K562 (cell line): ENCODE data around the gene CPT1B. TPM values are rescaled to one million over a fixed set of nuclear protein-coding genes. Genes with fewer than 3 reads are reported as not detected.

Experiments used
- ATAC-seq: fragments of 200-7000 bp; cut with Tn5 transposase; 3 replicates; pipeline ENCODE4 v1.9.1; 2020; ENCODE audit warnings: moderate library complexity
- BruUV-seq: library from RNA; stranded (reverse); fragments of 400-500 nt; replicated peaks from 2 replicates; lab custom pipeline; 2021; lab: Mats Ljungman, UMichigan
- CTCF ChIA-PET: fragments of 300-600 bp; formaldehyde crosslinking; extraction: SDS; loops from one replicate; lab custom pipeline; 2021; ENCODE audit warnings: low intra/inter-chr PET ratio; lab: Yijun Ruan, JAX
- POLR2A ChIA-PET: fragments of 300-600, 350-650 bp; sonication (Branson Sonifier 250); formaldehyde crosslinking; extraction: SDS; loops from one replicate; lab custom pipeline; 2021; ENCODE audit warnings: antibody characterized with exemption, inconsistent platforms; lab: Yijun Ruan, JAX
- DNase-seq, 4 experiments: peaks; one replicate each; pipeline versions ENCODE4 v3.0.0 to v3.0.0-alpha.2; 2011 to 2018; ENCODE audit warnings: low spot score in 3 of 4, mixed read lengths in 3 of 4; ENCODE audit errors: extremely low read depth in 1 of 4
- FAIRE-seq: peaks from 2 replicates; lab custom pipeline; 2011; peaks lifted over from hg19 to GRCh38; lab: Jason Lieb, UNC
- H2AFZ ChIP-seq: 2 replicates; pipeline ENCODE4 v1.6.0; 2011; ENCODE audit warnings: low read depth, low read length, control low read depth, inconsistent platforms
- H3K27ac ChIP-seq: fragments of 200-600 bp; 3 replicates; pipeline ENCODE4 v1.8.0; 2011; ENCODE audit warnings: low read depth, mild to moderate bottlenecking, control low read depth, inconsistent platforms, low read length, moderate library complexity, mixed read lengths; ENCODE audit errors: extremely low read depth
- H3K27me3 ChIP-seq, 2 experiments: fragments of 300-600 bp in 1 of 2; 2 replicates in 1 of 2; 3 replicates in 1 of 2; pipeline versions ENCODE4 v1.6.0 to v1.8.0; 2011; ENCODE audit warnings: inconsistent platforms in 2 of 2, low read length in 2 of 2, mild to moderate bottlenecking in 1 of 2, mixed read lengths in 1 of 2, moderate library complexity in 1 of 2; ENCODE audit not compliant: control insufficient read depth in 2 of 2, insufficient read depth in 2 of 2
- H3K36me3 ChIP-seq: fragments of 300-600 bp; 3 replicates; pipeline ENCODE4 v1.8.0; 2011; ENCODE audit warnings: mild to moderate bottlenecking, low read length, inconsistent platforms; ENCODE audit not compliant: control insufficient read depth, insufficient read depth
- H3K4me1 ChIP-seq, 2 experiments: fragments of 200-600 bp in 1 of 2; replicated peaks in 1 of 2; 2 replicates in 1 of 2; 3 replicates in 1 of 2; pipeline versions ENCODE4 v1.5.1 to v1.8.0; 2011; ENCODE audit warnings: inconsistent platforms in 2 of 2, low read length in 2 of 2, mild to moderate bottlenecking in 1 of 2, mixed read lengths in 1 of 2, moderate library complexity in 1 of 2; ENCODE audit not compliant: control insufficient read depth in 2 of 2, insufficient read depth in 2 of 2
- H3K4me2 ChIP-seq: 2 replicates; pipeline ENCODE4 v1.6.1; 2011; ENCODE audit warnings: low read length, control low read depth, inconsistent platforms, mixed read lengths; ENCODE audit not compliant: insufficient read depth
- H3K4me3 ChIP-seq: fragments of 200-600 bp; sonication (generic), shearing (Covaris generic); 2 replicates; pipeline ENCODE4 v1.5.1; 2016; ENCODE audit warnings: control low read depth, inconsistent platforms
- H3K79me2 ChIP-seq: fragments of 200-600 bp; 3 replicates; pipeline ENCODE4 v1.8.0; 2011; ENCODE audit warnings: low read length, inconsistent platforms; ENCODE audit not compliant: control insufficient read depth, insufficient read depth
- H3K9ac ChIP-seq, 2 experiments: 2 replicates each; pipeline versions ENCODE4 v1.6.0 to v1.6.1; 2011; ENCODE audit warnings: low read depth in 2 of 2, low read length in 2 of 2, control low read depth in 1 of 2, inconsistent platforms in 1 of 2, mild to moderate bottlenecking in 1 of 2, mixed read lengths in 1 of 2; ENCODE audit not compliant: insufficient read depth in 1 of 2
- H3K9me1 ChIP-seq: one replicate; pipeline ENCODE4 v1.6.0; 2011; ENCODE audit warnings: inconsistent platforms, mild to moderate bottlenecking, low read length, moderate library complexity; ENCODE audit not compliant: control insufficient read depth, insufficient read depth
- H3K9me3 ChIP-seq: replicated peaks from 2 replicates; pipeline ENCODE4 v1.5.1; 2011; ENCODE audit warnings: low read depth, low read length, inconsistent platforms; ENCODE audit not compliant: control insufficient read depth, insufficient read depth
- H4K20me1 ChIP-seq: replicated peaks from 2 replicates; pipeline ENCODE4 v1.6.1; 2011; ENCODE audit warnings: low read length, inconsistent platforms, mixed read lengths; ENCODE audit not compliant: control insufficient read depth, insufficient read depth
- CBX8 ChIP-seq: fragments of 200-600 bp; sonication (generic); IDR thresholded peaks from 2 replicates; pipeline ENCODE4 v1.6.1; 2012; ENCODE audit warnings: borderline replicate concordance, mixed run types, low read depth, mild to moderate bottlenecking, moderate library complexity, mixed read lengths, low read length, control low read depth, inconsistent platforms; ENCODE audit not compliant: poor library complexity, severe bottlenecking; ENCODE audit errors: extremely low read depth
- CC2D1A ChIP-seq: fragments of 450-650 bp; IDR thresholded peaks from 2 replicates; pipeline ENCODE4 v1.6.1; 2017; ENCODE audit warnings: mild to moderate bottlenecking
- CSDE1 ChIP-seq, 2 experiments: fragments of 450-650 bp; IDR thresholded peaks; 2 replicates each; pipeline ENCODE4 v1.6.1; 2016; ENCODE audit warnings: mild to moderate bottlenecking in 1 of 2
- HDAC1 ChIP-seq, 2 experiments: fragments of 450-650 bp; IDR thresholded peaks; 2 replicates each; pipeline ENCODE4 v1.6.1; 2016 to 2017; ENCODE audit warnings: inconsistent platforms in 1 of 2, mild to moderate bottlenecking in 1 of 2, moderate library complexity in 1 of 2
- LEF1 ChIP-seq: fragments of 450-650 bp; IDR thresholded peaks from 2 replicates; pipeline ENCODE4 v1.6.1; 2016; ENCODE audit warnings: mild to moderate bottlenecking
- MYNN ChIP-seq, 2 experiments: sonication (generic); formaldehyde crosslinking in 1 of 2; IDR thresholded peaks; 2 replicates each; pipeline versions ENCODE4 v1.5.0 to v1.6.1; 2016 to 2020; ENCODE audit warnings: antibody characterized with exemption in 1 of 2, missing genetic modification reagents in 1 of 2
- SMAD2 ChIP-seq: fragments of 150-350 bp; IDR thresholded peaks from 2 replicates; pipeline ENCODE4 v1.6.1; 2014; ENCODE audit warnings: low read depth, mild to moderate bottlenecking, low read length
- YBX1 ChIP-seq: fragments of 450-650 bp; IDR thresholded peaks from 2 replicates; pipeline ENCODE4 v1.7.1; 2016; ENCODE audit warnings: mild to moderate bottlenecking
- ZC3H8 ChIP-seq: fragments of 450-650 bp; IDR thresholded peaks from 2 replicates; pipeline ENCODE4 v1.6.1; 2017
- ZNF316 ChIP-seq: fragments of 450-650 bp; IDR thresholded peaks from 2 replicates; pipeline ENCODE4 v1.6.1; 2016
- ZNF589 ChIP-seq: fragments of 200-800 bp; sonication (Bioruptor generic); IDR thresholded peaks from 2 replicates; pipeline ENCODE4 v1.6.1; 2016; ENCODE audit warnings: low read depth, missing genetic modification characterization, missing compliant biosample characterization
- WGBS: fragments of 100-300 bp; shearing (Covaris generic); methylation state at CpG from one replicate; pipeline ENCODE4 v1.1.6; 2016; ENCODE audit warnings: low coverage, mixed read lengths; ENCODE audit not compliant: insufficient coverage; ENCODE audit errors: missing lambda C conversion rate; 5-methylcytosine and 5-hydroxymethylcytosine counted together
- in situ Hi-C: fragments of 300-500 bp; cut with MboI; formaldehyde crosslinking; loops from 4 replicates; pipeline ENCODE4 v1.15.0; 2018; ENCODE audit warnings: inconsistent platforms, mixed read lengths
- intact Hi-C: fragments of 100-400 bp; cut with micrococcal nuclease; formaldehyde crosslinking; loops from 2 replicates; pipeline ENCODE4 v1.14.2; 2022
- polyA plus RNA-seq, 8 experiments: library from polyadenylated mRNA; depleted of rRNA in 4 of 8; stranded (reverse) in 5 of 8; unstranded in 3 of 8; fragments of >200 nt; fragmentation: Nextera tagmentation in 2 of 8; fragmentation: Illumina TruSeq in 1 of 8; extraction: Ambion mirVana in 2 of 8; extraction: Trizol in 1 of 8; gene quantifications; 2 replicates each; pipeline versions ENCODE4 v1.2.1 to v1.2.3, GENCODE V29; 2011 to 2014; ENCODE audit warnings: inconsistent platforms in 1 of 8, missing spikeins in 1 of 8
- total RNA-seq, 7 experiments: library from RNA; depleted of rRNA in 6 of 7; stranded (reverse); fragments of >200 nt in 6 of 7; fragmentation: Illumina TruSeq in 2 of 7; extraction: Trizol in 2 of 7; gene quantifications; 2 replicates each; pipeline versions ENCODE4 v1.2.1 to v1.2.3, GENCODE V29; 2011 to 2021; ENCODE audit warnings: low replicate concordance in 1 of 7

Gene CPT1B
- total and polyA plus RNA-seq, 9 of the 15 experiments (the other 6 are each of a cell fraction or from before 2014, with no cell fraction given), result 0.35 to 6.1 (median 2.6) TPM

GRCh38 chr22:50597097-50597496 lies 18.9 kb upstream of the CPT1B start:
- TF ChIP-seq MYNN (IDR thresholded peaks at IDR 0.05) (no peak), MYNN (CRISPR knock-in tag; IDR thresholded peaks at IDR 0.05) (no peak)
- TF ChIP-seq, all 486 proteins: peak for 0
- no peaks in the 10 kb centered on the region for H3K9me3 ChIP-seq
- peaks cover 7 to 26% of the 10 kb centered on the region in 2 experiments; a peak in 3 of 5 replicates for H3K27me3 ChIP-seq
- intact Hi-C loops (no loop called here), in situ Hi-C loops (no loop called here)
- H3K9ac ChIP-seq, result no peak overlapping the region
- WGBS, result 0% methylated on average over 4 of the region's 5 CpGs
- no peaks in the 10 kb centered on the region for H3K36me3 ChIP-seq
- DNase-seq (no peak), ATAC-seq (no peak), FAIRE-seq (no peak)
- H4K20me1 ChIP-seq, result peaks cover 3% of the 10 kb centered on the region; the same call in 1 of the 2 replicates
- CTCF ChIA-PET, result no interaction called here
- no peak overlapping the region for H3K27ac ChIP-seq
- H3K79me2 ChIP-seq, result no peaks in the 10 kb centered on the region
- POLR2A ChIA-PET, result interaction anchor here (0.7 kb wide), 1 partner anchor 12 kb away, joined by 4 read pairs; no protein-coding TSS in a partner anchor
- BruUV-seq, result no TSS peak
- H3K4me1 ChIP-seq, result peaks cover 0 to 13% of the 10 kb centered on the region in 2 experiments; a peak in 2 of 5 replicates
- H3K4me2 ChIP-seq, result no peak overlapping the region
- no peaks in the 10 kb centered on the region for H3K9me1 ChIP-seq
- H3K4me3 ChIP-seq, result no peak overlapping the region
- H2AFZ ChIP-seq, result no peak overlapping the region

- no peaks in the 10 kb centered on the region for H3K9me1 ChIP-seq
- H4K20me1 ChIP-seq, result peaks cover 3% of the 10 kb centered on the region; the same call in 1 of the 2 replicates
- CTCF ChIA-PET, result no interaction called here
- FAIRE-seq (no peak), ATAC-seq (no peak), DNase-seq (no peak)
- intact Hi-C loops, result no loop called here
- peaks cover 7 to 27% of the 10 kb centered on the region in 2 experiments; a peak in 3 of 5 replicates for H3K27me3 ChIP-seq
- BruUV-seq, result no TSS peak
- H3K27ac ChIP-seq, result no peak overlapping the region
- H2AFZ ChIP-seq, result no peak overlapping the region
- TF ChIP-seq HDAC1 (IDR thresholded peaks at IDR 0.05) (no peak), CBX8 (no peak), ZNF316 (no peak), ZC3H8 (no peak), SMAD2 (no peak), YBX1 (no peak), CSDE1 (IDR thresholded peaks at IDR 0.05) (no peak), LEF1 (no peak), CC2D1A (no peak), ZNF589 (CRISPR knock-in tag) (no peak)
- H3K9ac ChIP-seq, result no peak overlapping the region
- WGBS, result 0% methylated on average over 3 of the region's 3 CpGs
- no peaks in the 10 kb centered on the region for H3K36me3 ChIP-seq
- peaks cover 0 to 4% of the 10 kb centered on the region in 2 experiments; a peak in 2 of 5 replicates for H3K4me1 ChIP-seq
- H3K4me3 ChIP-seq, result no peak overlapping the region
- in situ Hi-C loops, result no loop called here
- H3K9me3 ChIP-seq, result no peaks in the 10 kb centered on the region
- no peaks in the 10 kb centered on the region for H3K79me2 ChIP-seq
- POLR2A ChIA-PET, result no interaction called here
- H3K4me2 ChIP-seq, result no peak overlapping the region
Measured at GRCh38 chr22:50595189-50595588, 17.0 kb upstream of the CPT1B start.
